GM21528 (cell line): ENCODE measurements around the gene POU2F1.

Experiments
- ATAC-seq: cut with Tn5 transposase; IDR thresholded peaks from one replicate; pipeline ENCODE4 v1.9.1; 2021; ENCODE audit warnings: mild to moderate bottlenecking, moderate library complexity; ENCODE audit not compliant: unreplicated experiment, low FRiP score

POU2F1 gene

GRCh38 chr1:167357305-167357704 lies 136.6 kb downstream of the POU2F1 start:
- ATAC-seq = no peak

DNA sequence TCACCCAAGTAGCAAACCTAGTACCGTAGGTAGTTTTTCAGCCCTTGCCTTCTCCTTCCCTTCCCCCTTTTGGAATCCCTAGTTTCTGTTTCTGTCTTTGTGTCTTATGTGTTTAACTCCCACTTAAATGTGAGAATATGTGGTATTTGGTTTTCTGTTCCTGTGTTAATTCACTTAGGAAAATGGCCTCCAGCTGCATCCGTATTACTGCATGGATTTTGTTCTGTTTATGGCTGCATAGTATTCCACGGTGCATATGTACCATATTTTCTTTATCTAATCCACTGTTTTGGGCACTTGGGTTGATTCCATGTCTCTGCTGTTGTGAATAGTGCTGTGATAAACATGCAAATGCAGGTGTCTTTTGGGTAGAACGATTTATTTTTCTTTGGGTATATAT lies 138.6 kb downstream of the POU2F1 start:
- no peak for ATAC-seq

- ATAC-seq = no peak
Observed at GRCh38 chr1:167360120-167360519, 139.4 kb downstream of the POU2F1 start.

GRCh38 chr1:167362638-167363037 lies 142.0 kb downstream of the POU2F1 start:
- ATAC-seq = no peak

DNA sequence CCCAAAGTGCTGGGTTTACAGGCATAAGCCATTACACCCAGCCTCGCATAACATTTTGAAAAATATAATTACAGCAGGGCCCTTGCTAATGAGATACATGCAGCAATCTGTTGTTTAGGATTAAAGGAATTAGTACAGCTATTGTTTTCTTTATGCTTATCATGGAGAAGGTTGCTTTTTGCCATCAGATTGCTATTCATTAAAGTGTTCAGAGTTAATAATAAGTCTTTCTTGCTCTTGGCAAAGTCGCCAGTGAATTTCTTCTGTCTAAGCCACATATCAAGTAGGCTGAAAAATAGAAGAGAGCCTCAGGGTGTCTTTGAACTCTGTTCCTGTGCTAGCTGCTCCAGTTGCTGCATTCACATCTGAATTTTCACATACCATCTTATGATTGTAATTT lies 144.1 kb downstream of the POU2F1 start:
- no peak for ATAC-seq

DNA sequence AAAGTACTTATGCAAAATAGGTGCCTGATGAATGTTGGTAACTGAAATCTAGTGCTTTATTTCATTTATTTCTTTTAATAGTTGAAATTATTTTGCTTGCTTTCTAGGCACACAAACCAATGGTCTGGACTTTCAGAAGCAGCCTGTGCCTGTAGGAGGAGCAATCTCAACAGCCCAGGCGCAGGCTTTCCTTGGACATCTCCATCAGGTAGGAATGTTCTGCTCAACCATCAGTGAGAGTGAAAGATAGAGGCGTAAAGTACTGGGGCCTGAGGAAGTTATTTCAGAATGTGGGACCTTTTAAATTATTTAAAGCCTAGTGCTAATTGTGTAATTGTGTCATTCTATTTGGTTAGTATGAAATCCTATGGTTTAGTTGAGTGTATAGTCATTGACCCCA lies 144.7 kb downstream of the POU2F1 start:
- no peak for ATAC-seq

DNA sequence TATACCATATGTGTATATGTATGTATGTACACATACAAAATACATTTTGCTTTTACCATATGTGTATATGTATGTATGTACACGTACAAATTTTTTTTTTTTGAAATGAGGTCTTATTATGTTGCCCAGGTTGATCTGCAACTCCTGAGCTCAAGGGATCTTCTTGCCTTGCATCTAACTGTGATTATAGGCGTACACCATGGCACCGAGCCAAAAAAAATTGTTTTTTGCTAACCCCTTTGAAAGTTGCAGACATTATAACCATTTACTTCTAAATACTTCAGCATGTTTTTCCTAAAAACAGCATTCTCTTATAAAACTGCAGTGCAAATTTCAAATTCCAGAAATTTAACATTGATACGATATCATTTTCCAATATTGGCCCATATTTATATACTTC lies 147.0 kb downstream of the POU2F1 start:
- ATAC-seq = no peak

DNA sequence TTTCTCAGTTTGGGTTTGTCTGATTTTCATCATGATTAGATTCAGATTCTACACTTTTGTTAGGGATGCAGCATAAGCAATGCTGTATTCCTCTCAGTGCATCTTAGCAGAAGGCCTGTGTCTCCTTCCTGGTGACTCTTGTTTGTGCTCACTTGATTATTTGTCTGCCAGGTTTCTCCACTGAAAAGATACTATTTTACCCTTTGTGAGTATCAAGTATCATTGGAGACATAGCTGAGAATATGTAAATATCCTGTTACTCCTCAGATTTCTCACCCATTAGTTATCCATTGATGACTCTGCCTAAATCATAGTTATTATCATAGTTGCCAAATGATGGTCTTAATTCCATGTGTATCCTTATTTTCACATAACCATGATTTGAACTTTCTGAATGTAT lies 148.5 kb downstream of the POU2F1 start:
- no peak for ATAC-seq

- ATAC-seq = no peak
Observed at GRCh38 chr1:167369933-167370332, 149.2 kb downstream of the POU2F1 start.

DNA sequence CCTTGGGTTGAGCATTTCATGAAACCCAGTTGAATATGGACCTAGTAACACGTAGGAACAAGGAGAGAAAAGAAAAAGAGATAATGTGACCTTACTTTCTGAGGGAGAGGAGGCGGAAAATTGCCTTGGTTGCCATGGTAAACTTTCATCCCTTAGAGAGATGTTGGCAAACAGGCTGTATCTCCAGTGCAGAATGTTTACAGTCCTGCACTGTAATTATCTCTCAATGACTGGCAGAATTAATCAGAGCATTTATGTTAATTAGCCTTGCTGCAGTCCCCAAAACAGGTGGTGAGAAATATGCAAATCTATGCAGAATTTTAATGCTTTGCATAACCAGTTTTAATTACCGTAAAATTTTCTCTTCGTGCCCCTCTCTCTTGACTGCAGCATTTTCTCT lies 150.3 kb downstream of the POU2F1 start:
- no peak for ATAC-seq

- ATAC-seq = no peak
Observed at GRCh38 chr1:167373398-167373797, 152.7 kb downstream of the POU2F1 start.

DNA sequence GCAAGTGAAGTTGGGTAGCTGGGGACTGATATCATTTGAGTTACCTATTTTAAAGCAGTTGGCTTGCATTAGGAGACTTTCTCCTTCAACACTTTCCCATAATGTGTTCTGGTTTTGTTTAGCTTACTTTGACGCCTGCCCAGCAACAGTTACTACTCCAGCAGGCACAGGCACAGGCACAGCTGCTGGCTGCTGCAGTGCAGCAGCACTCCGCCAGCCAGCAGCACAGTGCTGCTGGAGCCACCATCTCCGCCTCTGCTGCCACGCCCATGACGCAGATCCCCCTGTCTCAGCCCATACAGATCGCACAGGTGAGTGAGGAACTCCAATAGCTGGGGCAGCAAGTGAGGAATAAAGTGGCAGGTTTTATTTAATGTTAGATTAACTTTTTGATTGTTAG lies 153.3 kb downstream of the POU2F1 start:
- no peak for ATAC-seq

DNA sequence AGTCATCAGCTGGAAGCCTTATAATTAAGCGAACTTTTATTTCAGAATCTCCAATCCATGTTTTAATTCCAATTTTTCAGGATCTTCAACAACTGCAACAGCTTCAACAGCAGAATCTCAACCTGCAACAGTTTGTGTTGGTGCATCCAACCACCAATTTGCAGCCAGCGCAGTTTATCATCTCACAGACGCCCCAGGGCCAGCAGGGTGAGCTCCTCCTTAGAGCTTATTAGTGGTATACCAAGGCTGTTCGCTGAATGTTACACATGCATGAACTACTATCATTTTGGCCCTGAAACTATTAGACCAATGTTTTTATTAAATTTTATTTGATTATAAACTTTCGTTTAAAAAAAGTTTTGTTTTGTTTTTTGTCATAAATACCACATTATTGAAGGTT lies 155.3 kb downstream of the POU2F1 start:
- ATAC-seq = no peak

DNA sequence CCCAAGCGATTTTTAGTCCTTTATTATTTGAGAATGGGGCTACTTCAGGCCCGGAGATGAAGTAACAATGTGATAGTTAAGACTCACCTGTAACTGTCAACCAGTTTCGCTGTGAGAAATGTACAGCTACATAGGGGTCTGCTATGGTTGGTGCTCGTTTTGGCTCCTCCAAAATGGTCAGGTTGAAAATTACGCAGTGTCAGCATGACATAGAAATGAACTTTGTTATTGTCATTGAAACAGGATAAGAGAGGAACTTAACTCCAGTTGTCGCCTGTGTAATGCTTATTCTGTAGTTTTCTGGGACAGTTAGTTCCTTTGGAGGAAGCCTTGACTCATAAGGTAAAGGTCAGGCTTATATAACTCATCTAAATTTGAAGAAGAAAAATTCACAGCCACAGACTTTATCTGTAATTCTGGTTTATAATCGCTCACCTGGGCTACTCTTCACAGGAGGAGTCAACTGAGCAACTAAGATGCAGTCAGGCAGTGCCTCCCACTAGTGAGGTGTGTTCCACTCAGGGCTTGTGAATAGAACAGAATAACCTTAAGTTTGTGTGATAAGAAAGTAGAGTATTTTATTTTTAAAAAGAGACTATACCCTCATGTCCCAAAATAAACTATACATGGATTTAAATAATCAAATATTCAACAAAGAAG lies 166.7 kb downstream of the POU2F1 start:
- ATAC-seq = no peak

DNA sequence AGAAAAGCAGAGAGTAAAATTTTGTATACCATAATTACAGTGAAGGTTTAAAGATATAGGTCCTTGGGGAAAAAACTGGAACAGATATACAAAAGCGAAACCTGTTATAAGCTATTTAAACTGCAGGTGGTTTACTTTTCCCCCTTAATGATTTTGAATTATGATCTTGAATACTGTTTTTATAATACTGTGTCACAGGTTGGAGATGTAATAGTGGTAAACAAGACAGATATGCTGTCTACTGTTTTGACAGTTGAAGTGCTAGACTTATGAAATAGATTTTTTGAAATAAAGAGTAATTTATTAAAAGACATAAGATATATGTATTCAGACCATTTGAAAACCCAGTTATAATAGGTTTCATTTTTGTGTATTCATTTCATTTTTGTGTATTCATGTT lies 168.3 kb downstream of the POU2F1 start:
- ATAC-seq = no peak

DNA sequence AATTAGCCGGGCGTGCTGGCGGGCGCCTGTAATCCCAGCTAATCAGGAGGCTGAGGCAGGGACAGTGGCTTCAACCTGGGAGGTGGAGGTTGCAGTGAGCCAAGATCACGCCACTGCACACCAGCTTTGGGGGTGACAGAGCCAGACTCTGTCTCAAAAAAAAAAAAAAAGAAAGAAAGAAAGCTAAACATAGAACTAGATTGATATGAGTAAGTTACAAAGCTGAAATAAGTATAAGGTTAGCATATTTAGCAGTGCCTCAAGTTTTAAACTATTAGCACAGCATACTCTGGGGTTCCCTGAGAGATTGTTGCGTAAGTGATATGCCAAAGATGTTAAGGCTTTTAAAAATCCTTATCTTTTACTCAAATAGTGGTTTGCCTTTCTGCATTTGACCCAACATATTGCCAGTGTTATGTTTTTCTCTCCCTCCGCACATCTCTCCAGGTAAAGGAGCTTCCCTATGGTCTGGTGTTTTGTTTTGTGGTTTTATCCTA lies 171.6 kb downstream of the POU2F1 start:
- no peak for ATAC-seq

DNA sequence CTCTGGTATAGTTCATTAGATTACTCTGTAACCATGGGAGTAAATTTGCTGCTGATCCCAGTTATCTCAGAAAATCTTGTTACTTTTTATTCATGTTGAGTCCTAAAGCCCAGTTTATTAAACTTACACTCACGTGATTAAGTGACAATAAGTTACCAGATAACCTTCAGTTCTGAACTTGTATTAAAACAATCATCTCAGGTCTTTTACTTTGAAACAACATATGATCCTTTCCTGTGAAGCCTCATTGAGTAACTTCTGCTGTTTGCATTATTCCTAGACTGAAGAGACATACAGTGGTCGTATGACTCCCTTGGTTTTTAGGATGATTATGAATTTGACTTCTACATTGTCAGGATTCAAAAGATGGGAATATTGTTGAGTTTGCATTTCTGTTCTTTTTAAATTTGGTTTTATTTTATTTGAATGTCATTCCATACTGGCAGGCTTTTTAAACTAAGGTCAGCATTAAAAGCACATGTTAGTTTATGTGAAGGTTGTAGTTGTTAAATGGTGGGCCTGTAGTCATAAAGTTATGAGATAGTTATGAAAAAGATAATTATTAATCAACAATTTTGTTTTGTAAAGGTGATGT lies 179.8 kb downstream of the POU2F1 start:
- no peak for ATAC-seq

DNA sequence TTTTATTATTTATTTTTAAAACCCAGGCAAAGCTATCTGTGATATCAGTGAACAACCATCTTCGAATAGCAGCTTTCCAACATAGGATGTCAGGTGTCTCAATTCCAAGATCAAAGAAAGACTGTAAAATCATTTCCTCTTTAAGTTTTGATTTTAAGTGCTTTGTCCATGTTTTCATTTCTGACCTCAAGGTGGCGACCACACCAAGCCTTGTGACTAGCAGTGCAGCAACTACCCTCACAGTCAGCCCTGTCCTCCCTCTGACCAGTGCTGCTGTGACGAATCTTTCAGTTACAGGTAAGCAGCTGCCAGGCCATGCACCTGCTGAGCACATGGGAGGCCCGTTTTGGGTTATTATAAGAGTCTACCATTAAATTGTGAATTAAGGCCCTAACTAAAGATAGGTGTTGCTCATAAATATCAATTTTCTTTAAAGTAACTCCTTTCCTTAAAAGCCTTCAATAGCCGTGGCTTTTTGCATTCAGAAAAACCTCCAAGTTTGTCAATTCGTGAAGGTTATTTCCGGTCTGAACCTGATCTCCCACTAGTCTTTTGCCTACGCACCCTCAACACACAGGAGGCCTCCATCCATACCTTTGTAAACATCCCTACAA lies 180.7 kb downstream of the POU2F1 start:
- ATAC-seq = no peak

DNA sequence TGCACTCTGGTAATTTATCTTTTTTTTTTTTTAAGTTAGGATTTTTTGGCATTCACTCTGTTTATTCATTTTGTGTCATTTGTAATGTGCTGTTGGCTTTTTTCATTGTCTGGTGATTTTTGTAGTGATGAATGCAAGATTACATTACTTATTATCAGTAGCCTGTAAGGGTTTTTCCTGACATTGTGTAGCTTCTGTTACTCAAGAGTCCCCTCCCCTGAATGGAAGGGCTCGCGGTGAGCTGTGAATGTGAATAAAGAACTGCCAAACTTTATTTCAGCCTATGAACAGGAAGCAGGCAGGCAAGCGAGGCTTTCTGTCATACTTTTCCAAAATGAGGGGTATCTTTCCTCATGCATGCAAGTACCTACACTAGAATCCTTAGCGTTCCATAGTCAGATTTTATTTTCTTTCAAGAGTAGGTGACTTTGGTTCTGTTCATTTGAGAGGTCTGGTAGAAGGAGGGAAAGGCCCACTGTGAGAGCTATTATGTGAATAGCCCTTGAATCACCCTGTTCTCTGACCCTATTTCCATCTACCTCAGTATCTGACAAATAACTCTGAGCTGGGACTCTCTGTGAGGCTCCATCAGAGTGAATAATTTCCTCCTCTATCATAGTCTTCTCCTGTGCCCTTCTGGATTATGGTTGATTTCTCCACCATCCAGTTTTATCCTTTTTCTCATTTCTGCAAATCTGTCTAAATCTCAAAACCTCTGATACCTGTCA lies 183.6 kb downstream of the POU2F1 start:
- no peak for ATAC-seq

DNA sequence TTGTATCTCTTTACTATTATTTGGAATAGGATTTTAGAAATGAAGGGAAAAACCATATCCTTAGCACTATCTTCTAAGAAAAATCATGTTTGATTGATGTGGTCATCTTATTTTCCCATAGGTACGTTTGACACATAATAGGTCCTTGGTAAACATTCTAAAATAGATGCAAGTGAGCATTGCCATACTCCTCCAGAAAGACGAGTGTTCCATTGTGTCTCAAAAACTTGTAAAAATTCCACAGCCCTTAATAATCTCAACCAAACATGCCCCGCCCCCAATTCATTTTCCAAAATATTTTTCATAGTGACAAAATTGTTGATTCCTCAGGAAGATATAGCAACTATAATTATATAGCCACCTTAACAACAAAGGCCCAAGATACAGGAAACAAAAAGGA lies 184.2 kb downstream of the POU2F1 start:
- ATAC-seq = no peak

- ATAC-seq = no peak
Observed at GRCh38 chr1:167408355-167408754, 187.7 kb downstream of the POU2F1 start.
